ENCODE results near the gene TMPRSS9.

- no peak for TF ChIP-seq CTCF (IDR thresholded peaks at IDR 0.05)
- no peak for TF ChIP-seq POLR2A (IDR thresholded peaks at IDR 0.05)
Observed at GRCh38 chr19:2413629-2414028, 53.6 kb downstream of the TMPRSS9 start.

All from adrenal gland (tissue), 5 donors.